CD4-positive, CD25-positive, alpha-beta regulatory T cell (primary cell): ENCODE measurements around the gene TIAM1. TPM values are rescaled to one million over a fixed set of nuclear protein-coding genes. Genes with fewer than 3 reads are reported as not detected.

ENCODE experiments used
- ATAC-seq, 2 donors: fragments of 150-1000 bp; cut with Tn5 transposase; one replicate each; pipeline ENCODE4 v1.10.0; 2021; ENCODE audit warnings: low read depth in 2 of 2, moderate number of reproducible peaks in 2 of 2, moderate library complexity in 1 of 2
- DNase-seq, 3 donors: peaks; one replicate each; pipeline versions ENCODE4 v3.0.0 to v3.0.0-alpha.2; 2012 to 2022; ENCODE audit warnings: mixed read lengths in 1 of 3
- H3K27ac ChIP-seq: one replicate; pipeline ENCODE4 v1.7.0; 2013; ENCODE audit warnings: mild to moderate bottlenecking, low read length; ENCODE audit not compliant: insufficient read depth, poor library complexity, severe bottlenecking
- H3K27me3 ChIP-seq: one replicate; pipeline ENCODE4 v1.7.0; 2013; ENCODE audit warnings: low read length; ENCODE audit not compliant: control insufficient read depth, insufficient read depth
- H3K36me3 ChIP-seq: one replicate; pipeline ENCODE4 v1.7.0; 2013; ENCODE audit warnings: mild to moderate bottlenecking, low read length, moderate library complexity; ENCODE audit not compliant: control insufficient read depth, insufficient read depth
- H3K4me1 ChIP-seq: 2 replicates; pipeline ENCODE4 v1.7.0; 2013; ENCODE audit warnings: mild to moderate bottlenecking, low read length; ENCODE audit not compliant: insufficient read depth, control insufficient read depth, poor library complexity, severe bottlenecking
- H3K4me3 ChIP-seq: one replicate; pipeline ENCODE4 v1.7.0; 2013; ENCODE audit warnings: low read depth, mild to moderate bottlenecking, low read length, moderate library complexity
- H3K9me3 ChIP-seq, 2 experiments: 1 replicate in 1 of 2; 2 replicates in 1 of 2; pipeline ENCODE4 v1.7.0; 2013; ENCODE audit warnings: low read length in 2 of 2, mild to moderate bottlenecking in 1 of 2, moderate library complexity in 1 of 2; ENCODE audit not compliant: control insufficient read depth in 2 of 2
- H3K27ac Mint-ChIP-seq, 3 donors: one replicate each; pipeline ENCODE4 v1.8.0; 2020 to 2022; ENCODE audit warnings: mild to moderate bottlenecking in 3 of 3, mixed read lengths in 3 of 3, moderate library complexity in 2 of 3
- H3K27me3 Mint-ChIP-seq: one replicate; pipeline ENCODE4 v1.8.0; 2022; ENCODE audit warnings: mild to moderate bottlenecking, mixed read lengths
- H3K36me3 Mint-ChIP-seq: one replicate; pipeline ENCODE4 v1.8.0; 2020; ENCODE audit warnings: mixed read lengths
- H3K4me1 Mint-ChIP-seq, 4 donors: one replicate each; pipeline ENCODE4 v1.8.0; 2020 to 2022; ENCODE audit warnings: mixed read lengths in 4 of 4, mild to moderate bottlenecking in 1 of 4
- H3K4me3 Mint-ChIP-seq, 4 donors: one replicate each; pipeline ENCODE4 v1.8.0; 2020 to 2022; ENCODE audit warnings: mild to moderate bottlenecking in 4 of 4, mixed read lengths in 4 of 4, moderate library complexity in 3 of 4
- H3K9me3 Mint-ChIP-seq, 7 donors: one replicate each; pipeline ENCODE4 v1.8.0; 2020 to 2022; ENCODE audit warnings: mixed read lengths in 7 of 7, mild to moderate bottlenecking in 3 of 7, moderate library complexity in 2 of 7
- polyA plus RNA-seq, 4 donors: library from polyadenylated mRNA; unstranded; fragments of 300-500 nt; fragmentation: Illumina TruSeq; gene quantifications; one replicate each; pipeline ENCODE4 v1.2.3, GENCODE V29; 2021
- total RNA-seq: library from RNA; stranded (reverse); gene quantifications from one replicate; pipeline ENCODE4 v1.2.3, GENCODE V29; 2022

TIAM1 gene
- total and polyA plus RNA-seq, 5 donors from 2014 or later: 31.1 to 142 (median 35.2) TPM

- peaks cover 0 to 2% (median 0%) of the 10 kb centered on the region in 7 donors for H3K9me3 Mint-ChIP-seq
- H3K36me3 ChIP-seq: no peaks in the 10 kb centered on the region
- H3K27ac ChIP-seq: peak overlapping the region; percentile 94
- H3K4me3 Mint-ChIP-seq: peak overlapping the region; percentile 69 to 95 (median 80)
- peak overlapping the region; percentile 76 for H3K4me3 ChIP-seq
- peaks cover 92% of the 10 kb centered on the region for H3K4me1 ChIP-seq
- peak overlapping the region; percentile 95 to 99 (median 98) for H3K27ac Mint-ChIP-seq
- no peaks in the 10 kb centered on the region for H3K9me3 ChIP-seq
- no peaks in the 10 kb centered on the region for H3K27me3 Mint-ChIP-seq
- peaks cover 52 to 98% (median 75%) of the 10 kb centered on the region in 4 donors for H3K4me1 Mint-ChIP-seq
- H3K36me3 Mint-ChIP-seq: peaks cover 27% of the 10 kb centered on the region
- ATAC-seq: peak; percentile 4 to 5
- no peak for DNase-seq
- no peaks in the 10 kb centered on the region for H3K27me3 ChIP-seq
These were observed 171.7 kb downstream of the TIAM1 start for GRCh38 chr21:31172328-31172727.

GRCh38 chr21:31164713-31165694, 179.1 kb downstream of the TIAM1 start:
- Mint-ChIP-seq H3K27me3 (no peaks in the 10 kb centered on the region), H3K36me3 (peaks cover 31% of the 10 kb centered on the region), H3K4me1 (peaks cover 54 to 94% (median 68%) of the 10 kb centered on the region in 4 donors), H3K4me3 (peak overlapping the region; percentile 39 to 93 (median 80)), H3K27ac (peak overlapping the region; percentile 86 to 96 (median 96)), H3K9me3 (peaks cover 0 to 2% (median 0%) of the 10 kb centered on the region in 7 donors)
- Histone ChIP-seq H3K4me1 (peaks cover 88% of the 10 kb centered on the region), H3K27me3 (no peaks in the 10 kb centered on the region), H3K36me3 (peaks cover 17% of the 10 kb centered on the region), H3K4me3 (peak overlapping the region; percentile 46), H3K27ac (peak overlapping the region; percentile 72), H3K9me3 (no peaks in the 10 kb centered on the region)
- DNase-seq: peak in 1 of 3 donors; percentile 57
- ATAC-seq: peak; percentile 26 to 32

GRCh38 chr21:31162827-31163226, 181.2 kb downstream of the TIAM1 start:
- peaks cover 94% of the 10 kb centered on the region for H3K4me1 ChIP-seq
- H3K36me3 Mint-ChIP-seq: peaks cover 33% of the 10 kb centered on the region

GRCh38 chr21:31162079-31162699, 181.9 kb downstream of the TIAM1 start:
- peaks cover 50 to 95% (median 70%) of the 10 kb centered on the region in 4 donors for H3K4me1 Mint-ChIP-seq
- peaks cover 94% of the 10 kb centered on the region for H3K4me1 ChIP-seq

More at GRCh38 chr21:31162827-31163226, 181.2 kb downstream of the TIAM1 start:
- H3K27me3 ChIP-seq: no peaks in the 10 kb centered on the region
- H3K9me3 ChIP-seq: no peaks in the 10 kb centered on the region
- peak overlapping the region; percentile 82 for H3K27ac ChIP-seq
- ATAC-seq: no peak
- peaks cover 17% of the 10 kb centered on the region for H3K36me3 ChIP-seq
- no peaks in the 10 kb centered on the region for H3K9me3 Mint-ChIP-seq
- peaks cover 50 to 95% (median 70%) of the 10 kb centered on the region in 4 donors for H3K4me1 Mint-ChIP-seq
- peak overlapping the region; percentile 86 for H3K4me3 ChIP-seq
- DNase-seq: no peak
- peak overlapping the region; percentile 76 to 93 (median 90) for H3K4me3 Mint-ChIP-seq
- H3K27me3 Mint-ChIP-seq: no peaks in the 10 kb centered on the region
- peak overlapping the region; percentile 96 to 99 (median 97) for H3K27ac Mint-ChIP-seq

GRCh38 chr21:31161157-31161556, 182.9 kb downstream of the TIAM1 start:
- Mint-ChIP-seq H3K4me1 (peaks cover 44 to 89% (median 67%) of the 10 kb centered on the region in 4 donors), H3K9me3 (peaks cover 0 to 6% (median 0%) of the 10 kb centered on the region in 7 donors), H3K4me3 (peak overlapping the region; percentile 76 to 93 (median 90)), H3K36me3 (peaks cover 39% of the 10 kb centered on the region), H3K27ac (peak overlapping the region; percentile 96 to 99 (median 97)), H3K27me3 (no peaks in the 10 kb centered on the region)
- DNase-seq: peak in 1 of 3 donors; percentile 30
- peak overlapping the region; percentile 86 for H3K4me3 ChIP-seq
- peak overlapping the region; percentile 82 for H3K27ac ChIP-seq
- peaks cover 7 to 8% of the 10 kb centered on the region in 2 experiments for H3K9me3 ChIP-seq
- H3K4me1 ChIP-seq: peaks cover 84% of the 10 kb centered on the region
- H3K27me3 ChIP-seq: no peaks in the 10 kb centered on the region
- peak; percentile 29 to 38 for ATAC-seq
- H3K36me3 ChIP-seq: peaks cover 24% of the 10 kb centered on the region

More at GRCh38 chr21:31162079-31162699, 181.9 kb downstream of the TIAM1 start:
- Histone ChIP-seq H3K36me3 (peaks cover 19% of the 10 kb centered on the region), H3K4me3 (peak overlapping the region; percentile 86), H3K27me3 (no peaks in the 10 kb centered on the region), H3K9me3 (peaks cover under 1% of the 10 kb centered on the region in 2 experiments), H3K27ac (peak overlapping the region; percentile 82)
- Mint-ChIP-seq H3K36me3 (peaks cover 39% of the 10 kb centered on the region), H3K27me3 (no peaks in the 10 kb centered on the region), H3K9me3 (no peaks in the 10 kb centered on the region), H3K4me3 (peak overlapping the region; percentile 76 to 93 (median 90)), H3K27ac (peak overlapping the region; percentile 96 to 99 (median 97))
- no peak for DNase-seq
- no peak for ATAC-seq

GRCh38 chr21:31159808-31160207, 184.3 kb downstream of the TIAM1 start:
- H3K36me3 Mint-ChIP-seq: peaks cover 36% of the 10 kb centered on the region
- Histone ChIP-seq H3K4me3 (peak overlapping the region; percentile 86), H3K9me3 (peaks cover 7 to 8% of the 10 kb centered on the region in 2 experiments), H3K36me3 (peaks cover 20% of the 10 kb centered on the region), H3K27me3 (no peaks in the 10 kb centered on the region), H3K27ac (peak overlapping the region; percentile 82), H3K4me1 (peaks cover 74% of the 10 kb centered on the region)
- H3K4me3 Mint-ChIP-seq: peak overlapping the region; percentile 76 to 93 (median 90)
- peaks cover 36 to 90% (median 67%) of the 10 kb centered on the region in 4 donors for H3K4me1 Mint-ChIP-seq
- peak overlapping the region; percentile 96 to 99 (median 97) for H3K27ac Mint-ChIP-seq
- ATAC-seq (no peak), DNase-seq (no peak)
- peaks cover 0 to 6% (median 0%) of the 10 kb centered on the region in 7 donors for H3K9me3 Mint-ChIP-seq
- no peaks in the 10 kb centered on the region for H3K27me3 Mint-ChIP-seq
